GM12891 (cell line): Measurements from ENCODE around the gene PPP4R1.

Experiments
- DNase-seq: peaks from one replicate; pipeline ENCODE4 v3.0.0; 2011; ENCODE audit warnings: low spot score; ENCODE audit not compliant: insufficient read length
- FAIRE-seq: peaks from 2 replicates; lab custom pipeline; 2011; peaks lifted over from hg19 to GRCh38; lab: Jason Lieb, UNC
- PAX5 ChIP-seq: IDR thresholded peaks from 2 replicates; pipeline ENCODE4 v1.6.1; 2011; ENCODE audit warnings: low read length, moderate library complexity, mild to moderate bottlenecking; ENCODE audit not compliant: insufficient read depth, severe bottlenecking
- POLR2A ChIP-seq: IDR thresholded peaks from 2 replicates; pipeline ENCODE4 v1.6.1; 2011; ENCODE audit warnings: low read depth, low read length, control low read depth
- POLR2AphosphoS5 ChIP-seq: IDR thresholded peaks from 2 replicates; pipeline ENCODE4 v1.6.1; 2011; ENCODE audit warnings: low read depth, low read length, control low read depth
- POU2F2 ChIP-seq: IDR thresholded peaks from 2 replicates; pipeline ENCODE4 v1.6.1; 2011; ENCODE audit warnings: low read depth, mild to moderate bottlenecking, control low read depth, low read length, moderate library complexity
- SPI1 ChIP-seq: IDR thresholded peaks from 2 replicates; pipeline ENCODE4 v1.6.1; 2011; ENCODE audit warnings: low read depth, low read length, control low read depth
- TAF1 ChIP-seq: IDR thresholded peaks from 2 replicates; pipeline ENCODE4 v1.6.1; 2011; ENCODE audit warnings: low read depth, low read length, control low read depth

The PPP4R1 gene

DNA sequence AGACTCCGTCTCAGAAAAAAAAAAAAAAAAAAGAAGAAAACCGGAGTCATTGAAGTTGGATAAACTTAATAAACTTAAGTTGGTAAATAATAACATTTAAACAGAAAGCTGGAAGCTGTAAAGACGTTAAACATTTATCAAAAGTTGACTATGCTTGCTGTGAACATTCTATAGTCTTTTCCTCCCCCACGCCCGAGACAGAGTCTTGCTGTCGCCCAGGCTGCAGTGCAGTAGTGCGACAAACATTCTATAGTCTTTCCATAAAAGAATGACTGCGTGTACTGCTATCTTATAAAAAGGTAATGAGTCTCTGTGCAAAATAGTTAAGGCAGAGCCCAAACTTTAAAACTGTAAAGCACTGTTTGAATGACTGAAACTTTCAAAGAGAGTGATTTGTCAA lies 45.2 kb downstream of the PPP4R1 start:
- FAIRE-seq (no peak), DNase-seq (no peak)

GRCh38 chr18:9568186-9568585 lies 46.2 kb downstream of the PPP4R1 start:
- FAIRE-seq (no peak), DNase-seq (no peak)
- TF ChIP-seq TAF1: no peak
- no peak for TF ChIP-seq SPI1
- TF ChIP-seq PAX5: no peak
- no peak for TF ChIP-seq POLR2A
- no peak for TF ChIP-seq POU2F2
- no peak for TF ChIP-seq POLR2AphosphoS5

More for the DNA sequence above, 45.2 kb downstream of the PPP4R1 start:
- no peak for TF ChIP-seq POU2F2
- TF ChIP-seq PAX5: no peak
- TF ChIP-seq SPI1: no peak

DNA sequence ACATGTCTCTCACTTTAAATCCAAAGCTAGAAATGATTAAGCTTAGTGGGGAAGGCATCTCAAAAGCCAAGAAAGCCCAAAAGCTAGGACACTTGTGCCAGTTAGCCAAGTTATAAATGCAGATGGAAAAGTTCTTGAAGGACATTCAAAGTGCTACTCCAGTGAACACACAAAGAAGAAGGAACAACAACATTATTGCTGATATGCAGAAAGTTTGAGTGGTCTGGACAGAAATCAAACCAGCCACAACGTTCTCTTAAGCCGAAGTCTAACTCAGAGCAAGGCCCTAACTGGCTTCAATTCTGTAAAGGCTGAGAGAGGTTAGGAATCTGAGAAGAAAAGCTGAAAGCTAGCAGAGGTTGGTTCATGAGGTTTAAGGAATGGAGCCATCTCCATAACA lies 49.0 kb downstream of the PPP4R1 start:
- DNase-seq: no peak
- FAIRE-seq: no peak
- no peak for TF ChIP-seq POU2F2
- TF ChIP-seq TAF1: no peak
- no peak for TF ChIP-seq PAX5
- no peak for TF ChIP-seq POLR2A
- no peak for TF ChIP-seq SPI1
- no peak for TF ChIP-seq POLR2AphosphoS5

DNA sequence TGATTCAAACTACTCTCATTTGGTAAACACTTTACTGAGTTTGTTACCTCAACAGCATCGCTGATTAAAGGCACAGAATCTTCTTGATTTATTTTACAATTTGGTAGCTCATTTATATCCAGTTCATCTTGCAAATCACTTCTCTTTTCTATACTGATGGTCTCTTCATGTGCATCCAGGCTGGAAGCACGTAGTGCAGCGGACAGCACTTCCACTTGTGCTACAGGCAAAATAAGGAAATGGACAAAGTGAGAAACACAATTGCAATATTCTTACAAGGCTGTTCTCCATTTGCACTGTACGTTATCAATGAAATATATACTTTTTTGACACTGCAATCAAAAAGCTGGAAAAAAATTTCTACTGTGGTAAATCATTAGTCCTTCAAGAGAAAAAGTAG lies 51.0 kb downstream of the PPP4R1 start:
- no peak for DNase-seq
- no peak for TF ChIP-seq TAF1
- TF ChIP-seq POLR2AphosphoS5: no peak
- no peak for TF ChIP-seq POU2F2
- no peak for TF ChIP-seq POLR2A
- TF ChIP-seq SPI1: no peak
- no peak for TF ChIP-seq PAX5
- no peak for FAIRE-seq

GRCh38 chr18:9562584-9562983 lies 51.8 kb downstream of the PPP4R1 start:
- FAIRE-seq (no peak), DNase-seq (no peak)
- no peak for TF ChIP-seq POLR2A
- TF ChIP-seq POLR2AphosphoS5: no peak
- TF ChIP-seq SPI1: no peak
- TF ChIP-seq POU2F2: no peak
- TF ChIP-seq PAX5: no peak
- no peak for TF ChIP-seq TAF1

GRCh38 chr18:9561759-9562158 lies 52.6 kb downstream of the PPP4R1 start:
- TF ChIP-seq PAX5 (no peak), POLR2AphosphoS5 (no peak), TAF1 (no peak), SPI1 (no peak), POU2F2 (no peak), POLR2A (no peak)
- no peak for DNase-seq
- FAIRE-seq: no peak

DNA sequence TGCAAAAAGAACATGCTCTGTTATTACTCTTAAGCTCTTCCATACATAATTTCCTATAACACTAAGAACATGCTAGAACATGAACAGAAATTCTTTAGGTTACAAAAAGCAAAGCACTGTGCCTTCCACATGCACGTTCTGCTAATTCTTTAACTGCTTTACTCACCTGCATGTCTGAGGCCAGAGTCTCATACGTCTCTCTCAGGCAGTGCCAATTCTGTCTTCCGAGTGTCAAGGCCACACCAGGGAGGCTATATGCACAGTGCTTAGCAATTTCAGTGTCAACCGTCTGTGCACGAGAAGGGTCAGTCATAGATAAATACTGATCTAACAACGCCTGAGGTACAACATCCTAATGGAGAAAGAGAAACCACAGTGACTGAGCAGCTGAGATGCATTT lies 55.1 kb downstream of the PPP4R1 start:
- FAIRE-seq (no peak), DNase-seq (no peak)
- no peak for TF ChIP-seq POU2F2
- TF ChIP-seq POLR2AphosphoS5: no peak
- TF ChIP-seq TAF1: no peak
- no peak for TF ChIP-seq POLR2A
- no peak for TF ChIP-seq SPI1
- no peak for TF ChIP-seq PAX5

DNA sequence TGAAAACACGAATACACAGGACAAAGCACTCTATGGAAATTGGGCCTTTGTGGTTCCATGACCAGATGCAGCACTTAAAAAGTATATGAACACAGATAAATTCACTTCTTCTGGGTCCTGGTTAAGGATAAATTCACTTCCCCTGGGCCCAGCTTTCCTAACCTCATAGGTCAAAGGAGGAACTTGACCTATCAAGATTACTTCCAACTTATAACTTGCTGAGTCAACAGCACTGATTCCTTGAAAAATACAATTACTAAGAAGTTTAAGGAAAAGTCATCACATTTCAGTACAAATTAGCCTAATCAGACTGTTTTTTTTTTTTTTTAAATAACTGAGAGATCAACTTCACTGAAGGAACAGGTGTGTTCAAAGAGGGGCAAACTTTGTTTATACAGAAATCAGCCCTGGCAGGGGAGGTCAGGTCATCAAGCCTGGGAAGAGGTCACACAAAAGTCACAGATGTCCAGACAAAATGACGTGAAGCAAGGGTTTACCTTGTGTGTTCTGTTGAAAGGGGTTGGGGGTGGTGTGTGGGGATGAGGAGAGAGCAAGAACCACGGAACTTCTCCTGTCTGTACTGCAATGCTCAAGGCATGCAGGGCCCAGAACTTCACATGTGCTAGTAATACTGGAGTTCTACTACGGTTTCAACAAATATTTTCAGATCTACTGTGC lies 55.8 kb downstream of the PPP4R1 start:
- FAIRE-seq (no peak), DNase-seq (no peak)
- TF ChIP-seq POU2F2 (no peak), POLR2A (no peak), TAF1 (no peak), SPI1 (no peak), PAX5 (no peak), POLR2AphosphoS5 (no peak)

- TF ChIP-seq SPI1 (no peak), TAF1 (no peak), POLR2A (no peak), POLR2AphosphoS5 (no peak), POU2F2 (no peak), PAX5 (no peak)
- FAIRE-seq (no peak), DNase-seq (no peak)
Observed at GRCh38 chr18:9557250-9557943, 57.0 kb downstream of the PPP4R1 start.
